ENCODE results near the gene ZNF397.

DNA sequence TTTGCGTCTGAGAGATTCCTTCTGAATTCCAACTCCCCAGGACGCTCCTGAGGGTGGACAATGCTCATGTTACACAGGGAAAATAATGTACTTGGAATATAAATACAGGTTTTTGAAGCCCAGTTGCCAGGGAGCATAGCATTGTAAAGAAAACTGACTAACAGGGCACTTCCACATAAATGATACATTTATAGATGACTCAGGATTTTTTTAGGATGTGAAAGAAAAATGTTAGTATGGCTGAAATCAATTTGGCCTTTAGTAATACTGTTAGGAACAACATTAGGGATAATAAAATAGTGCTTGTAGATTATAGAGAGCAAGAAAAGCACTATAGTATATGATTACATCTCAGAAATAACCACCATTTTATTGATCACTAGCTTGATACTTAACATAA, 23.6 kb downstream of the ZNF397 start:
- TF ChIP-seq POLR2A (IDR thresholded peaks at IDR 0.05) (no peak), CTCF (IDR thresholded peaks at IDR 0.05) (no peak)
